Measurements from ENCODE around the gene EEF1B2. TPM values are rescaled to one million over a fixed set of nuclear protein-coding genes. Genes with fewer than 3 reads are reported as not detected.
"Not testable (repeated sequence)": the region's sequence is repeated elsewhere in the genome, so short reads cannot be mapped to it uniquely, and the experiment has no call there.

EEF1B2 gene
- total RNA-seq, 2 donors from 2014 or later = 174 to 397 TPM

- no peak for DNase-seq
- H3K4me3 ChIP-seq = no peak overlapping the region
- 82 to 100% methylated on average over 2 of the region's 2 CpGs for WGBS, 2 donors
- no peaks in the 10 kb centered on the region for H3K36me3 ChIP-seq (replicated peaks in 1 of 2; ENCODE audit: insufficient read depth in 1 of 2, low read depth in 2 of 2)
- H3K27me3 ChIP-seq = no peaks in the 10 kb centered on the region
- no peaks in the 10 kb centered on the region for H3K9me3 ChIP-seq
- intact Hi-C loops (cut with DNase I) = no loop called here
- ATAC-seq = no peak
- TF ChIP-seq, protein P1, sequence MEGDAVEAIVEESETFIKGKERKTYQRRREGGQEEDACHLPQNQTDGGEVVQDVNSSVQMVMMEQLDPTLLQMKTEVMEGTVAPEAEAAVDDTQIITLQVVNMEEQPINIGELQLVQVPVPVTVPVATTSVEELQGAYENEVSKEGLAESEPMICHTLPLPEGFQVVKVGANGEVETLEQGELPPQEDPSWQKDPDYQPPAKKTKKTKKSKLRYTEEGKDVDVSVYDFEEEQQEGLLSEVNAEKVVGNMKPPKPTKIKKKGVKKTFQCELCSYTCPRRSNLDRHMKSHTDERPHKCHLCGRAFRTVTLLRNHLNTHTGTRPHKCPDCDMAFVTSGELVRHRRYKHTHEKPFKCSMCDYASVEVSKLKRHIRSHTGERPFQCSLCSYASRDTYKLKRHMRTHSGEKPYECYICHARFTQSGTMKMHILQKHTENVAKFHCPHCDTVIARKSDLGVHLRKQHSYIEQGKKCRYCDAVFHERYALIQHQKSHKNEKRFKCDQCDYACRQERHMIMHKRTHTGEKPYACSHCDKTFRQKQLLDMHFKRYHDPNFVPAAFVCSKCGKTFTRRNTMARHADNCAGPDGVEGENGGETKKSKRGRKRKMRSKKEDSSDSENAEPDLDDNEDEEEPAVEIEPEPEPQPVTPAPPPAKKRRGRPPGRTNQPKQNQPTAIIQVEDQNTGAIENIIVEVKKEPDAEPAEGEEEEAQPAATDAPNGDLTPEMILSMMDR (IDR thresholded peaks at IDR 0.05) = no peak
- no peak for TF ChIP-seq POLR2A (IDR thresholded peaks at IDR 0.05)
- no peak overlapping the region for H3K27ac ChIP-seq
- H3K4me1 ChIP-seq = no peaks in the 10 kb centered on the region
Observed at GRCh38 chr2:206176121-206176520, 16.4 kb downstream of the EEF1B2 start.

- 72 to 75% methylated on average over 3 of the region's 3 CpGs for WGBS, 2 donors
Observed at GRCh38 chr2:206176901-206177300, 17.2 kb downstream of the EEF1B2 start.

GRCh38 chr2:206181526-206181925, 21.8 kb downstream of the EEF1B2 start:
- DNase-seq = not testable (repeated sequence)

More at GRCh38 chr2:206176901-206177300, 17.2 kb downstream of the EEF1B2 start:
- no peak for TF ChIP-seq POLR2A (IDR thresholded peaks at IDR 0.05)
- TF ChIP-seq, protein P1 (IDR thresholded peaks at IDR 0.05) = no peak
- no peaks in the 10 kb centered on the region for H3K4me1 ChIP-seq
- H3K27ac ChIP-seq = no peak overlapping the region
- no peaks in the 10 kb centered on the region for H3K36me3 ChIP-seq (replicated peaks in 1 of 2; ENCODE audit: insufficient read depth in 1 of 2, low read depth in 2 of 2)
- no peak overlapping the region for H3K4me3 ChIP-seq
- no peaks in the 10 kb centered on the region for H3K9me3 ChIP-seq
- DNase-seq (no peak), ATAC-seq (no peak)
- intact Hi-C loops (cut with DNase I) = no loop called here
- no peaks in the 10 kb centered on the region for H3K27me3 ChIP-seq

DNA sequence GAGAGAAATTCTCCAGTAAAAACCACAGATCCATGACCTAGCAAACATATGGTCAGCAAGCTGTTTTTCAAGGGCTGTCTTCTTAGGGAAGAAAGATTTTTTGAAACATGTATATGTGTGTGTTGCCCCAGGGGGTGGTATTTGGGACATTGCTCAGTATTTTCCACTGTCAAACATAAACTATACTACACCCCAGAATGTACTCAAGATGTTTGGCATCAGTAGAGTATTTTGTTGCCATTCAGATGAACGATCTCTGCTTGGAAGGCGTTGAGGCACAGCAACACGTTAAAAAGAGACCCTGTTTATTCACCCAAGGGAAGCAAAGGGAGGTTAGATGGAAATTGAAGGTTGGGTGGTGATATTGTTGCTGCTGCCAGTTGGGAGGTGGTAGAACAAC, 30.0 kb downstream of the EEF1B2 start:
- Histone ChIP-seq H3K4me1 (no peaks in the 10 kb centered on the region), H3K27me3 (no peaks in the 10 kb centered on the region), H3K36me3 (replicated peaks in 1 of 2; ENCODE audit: insufficient read depth in 1 of 2, low read depth in 2 of 2) (no peaks in the 10 kb centered on the region), H3K9me3 (no peaks in the 10 kb centered on the region), H3K4me3 (no peak overlapping the region), H3K27ac (no peak overlapping the region)
- no peak for TF ChIP-seq POLR2A (IDR thresholded peaks at IDR 0.05)
- TF ChIP-seq, protein P1 (IDR thresholded peaks at IDR 0.05) = no peak
- WGBS, 2 donors = 67 to 88% methylated on average over 3 of the region's 3 CpGs
- DNase-seq (no peak), ATAC-seq (no peak)
- intact Hi-C loops (cut with DNase I) = no loop called here

More at GRCh38 chr2:206181526-206181925, 21.8 kb downstream of the EEF1B2 start:
- H3K27me3 ChIP-seq; H3K4me1 ChIP-seq; H3K4me3 ChIP-seq; H3K27ac ChIP-seq; intact Hi-C loops (cut with DNase I); H3K36me3 ChIP-seq (replicated peaks in 1 of 2; ENCODE audit: insufficient read depth in 1 of 2, low read depth in 2 of 2); ATAC-seq; H3K9me3 ChIP-seq: not testable (repeated sequence)
- 77 to 79% methylated on average over 6 of the region's 6 CpGs for WGBS, 2 donors

GRCh38 chr2:206190111-206190510, 30.4 kb downstream of the EEF1B2 start:
- DNase-seq (no peak), ATAC-seq (no peak)
- Histone ChIP-seq H3K27me3 (no peaks in the 10 kb centered on the region), H3K4me1 (no peaks in the 10 kb centered on the region), H3K36me3 (replicated peaks in 1 of 2; ENCODE audit: insufficient read depth in 1 of 2, low read depth in 2 of 2) (no peaks in the 10 kb centered on the region), H3K27ac (no peak overlapping the region), H3K4me3 (no peak overlapping the region), H3K9me3 (no peaks in the 10 kb centered on the region)
- intact Hi-C loops (cut with DNase I) = no loop called here
- TF ChIP-seq, protein P1 (IDR thresholded peaks at IDR 0.05) = no peak
- TF ChIP-seq POLR2A (IDR thresholded peaks at IDR 0.05) = no peak
- WGBS, 2 donors = 46 to 49% methylated on average over 2 of the region's 2 CpGs
